Stimulated activated CD8-positive, alpha-beta memory T cell treated with anti-CD3 and anti-CD28 coated beads, Interleukin-12 subunit alpha, Interleukin-12 subunit beta, amount 100 ng/mL, for 1 hour (primary cell): ENCODE data around the gene TMEM63B.
"Not testable (repeated sequence)": the region's sequence is repeated elsewhere in the genome, so short reads cannot be mapped to it uniquely, and the experiment has no call there.

Experiments
- DNase-seq: peaks from one replicate; pipeline ENCODE4 v3.0.0-alpha.2; 2020; ENCODE audit warnings: low read depth

Gene TMEM63B

DNA sequence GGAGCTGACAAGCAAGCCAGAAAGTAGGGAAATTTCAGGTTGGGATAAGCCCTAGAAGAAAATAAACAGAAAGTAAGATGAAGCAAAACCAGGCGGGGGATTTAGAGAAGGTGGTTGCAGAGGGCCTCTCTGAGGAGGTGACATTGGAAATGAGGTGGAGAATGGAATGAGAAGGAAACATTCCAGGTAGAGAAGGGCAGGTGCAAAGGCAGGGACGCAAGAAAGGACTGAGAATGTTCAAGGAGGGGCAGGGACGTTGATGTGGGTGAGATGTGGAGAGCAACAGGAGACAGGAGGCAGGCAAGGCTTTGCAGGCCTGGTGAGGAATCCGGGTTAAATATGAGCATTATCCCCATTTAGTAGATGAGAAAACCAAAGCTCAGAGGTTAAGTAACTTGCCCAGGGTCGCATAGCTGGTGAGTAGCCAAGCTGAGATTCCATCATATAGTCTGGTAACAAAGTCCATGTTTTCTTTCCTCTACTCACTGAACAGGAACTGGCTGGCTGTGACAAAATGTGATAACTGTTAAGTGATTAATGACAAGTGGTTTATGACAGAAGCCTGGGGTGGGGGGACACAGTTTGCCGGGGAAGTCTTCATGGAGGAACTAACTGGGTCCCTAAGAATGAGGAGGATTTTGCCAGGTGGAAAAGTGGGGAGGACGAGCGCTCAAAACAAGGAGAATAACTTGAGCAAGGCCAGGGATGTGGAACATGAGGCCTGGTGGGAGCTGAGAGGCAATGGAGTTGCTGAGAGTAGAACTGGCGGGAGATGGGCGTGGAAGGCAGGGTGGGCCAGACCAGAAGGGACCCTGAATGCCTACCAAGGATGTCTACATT, 32.7 kb upstream of the TMEM63B start:
- DNase-seq = no peak

DNA sequence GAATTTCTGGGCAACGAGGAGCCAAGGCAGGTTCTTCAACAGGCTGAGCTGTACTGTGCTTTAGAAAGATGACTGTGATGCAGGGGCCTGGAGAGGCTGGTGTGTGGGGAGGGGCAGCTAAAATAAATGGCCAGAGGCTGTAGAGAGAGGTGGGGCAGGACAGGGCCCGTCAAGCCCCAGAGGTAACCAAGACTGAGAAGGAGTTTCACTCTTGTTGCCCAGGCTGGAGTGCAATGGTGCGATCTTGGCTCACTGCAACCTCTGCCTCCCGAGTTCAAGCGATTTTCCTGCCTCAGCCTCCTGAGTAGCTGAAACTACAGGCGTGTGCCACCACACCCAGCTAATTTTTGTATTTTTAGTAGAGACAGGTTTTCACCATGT, 32.1 kb upstream of the TMEM63B start:
- DNase-seq = not testable (repeated sequence)

DNA sequence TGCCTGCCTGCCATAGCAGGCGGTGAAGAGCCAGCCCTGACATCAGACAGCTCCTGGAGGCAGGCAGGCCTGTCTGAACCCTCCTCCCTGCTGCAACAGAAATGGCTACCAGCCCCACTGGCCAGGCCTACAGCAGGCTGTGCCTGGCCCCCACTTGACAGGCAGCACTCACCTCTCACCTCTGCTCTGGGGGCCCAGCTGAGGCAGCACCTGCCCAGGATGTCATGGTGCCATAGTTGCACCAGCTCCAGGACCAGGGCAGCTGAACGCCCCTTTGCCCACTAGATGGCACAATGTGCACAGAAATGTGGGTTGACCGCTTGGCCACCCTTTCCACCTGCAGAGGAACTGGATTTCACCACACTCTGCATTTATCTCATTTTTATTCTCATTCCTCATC, 30.7 kb upstream of the TMEM63B start:
- peak; percentile 53 for DNase-seq

DNA sequence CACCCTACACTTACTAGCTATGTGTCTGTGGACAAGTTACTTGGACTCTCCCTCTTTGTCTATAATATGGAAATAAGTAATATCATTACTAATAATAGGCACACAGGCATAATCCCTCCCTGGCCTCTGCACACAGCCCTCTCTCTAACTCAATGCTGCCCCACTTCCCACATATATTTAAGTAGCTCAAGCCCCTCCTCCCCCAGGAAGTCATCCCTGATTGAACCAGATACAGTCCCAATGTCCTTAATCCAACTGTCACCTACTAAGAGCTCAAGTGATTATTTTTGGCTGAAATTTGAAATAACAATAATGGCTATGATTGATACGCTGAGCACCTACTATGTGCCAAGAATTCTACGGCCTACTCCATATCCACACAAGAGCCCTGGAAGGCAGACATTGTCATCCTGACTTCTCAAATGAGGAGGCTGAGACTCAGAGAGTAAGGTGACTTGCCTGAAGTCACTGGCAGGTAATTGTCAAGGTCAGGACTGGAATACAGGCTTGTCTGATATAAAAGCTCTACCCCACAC, 29.5 kb upstream of the TMEM63B start:
- DNase-seq = no peak

DNA sequence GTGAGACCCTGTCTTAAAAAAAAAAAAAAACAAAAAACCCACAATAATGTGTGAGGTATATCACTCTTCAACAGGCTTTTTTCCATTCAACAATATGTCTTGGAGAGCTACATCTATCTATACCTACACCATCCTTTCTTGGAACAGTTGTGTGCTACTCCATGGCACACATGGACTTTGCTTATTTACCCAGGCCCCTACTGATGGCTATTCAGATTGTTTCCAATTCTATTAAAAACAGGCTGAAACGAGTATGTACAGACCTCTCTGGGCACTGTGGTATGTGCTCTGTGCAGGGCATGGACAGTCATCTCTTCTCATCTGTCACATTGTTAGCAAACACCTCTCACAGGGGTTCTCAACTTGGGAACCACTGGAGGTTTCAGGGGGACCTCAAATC, 28.2 kb upstream of the TMEM63B start:
- no peak for DNase-seq

DNA sequence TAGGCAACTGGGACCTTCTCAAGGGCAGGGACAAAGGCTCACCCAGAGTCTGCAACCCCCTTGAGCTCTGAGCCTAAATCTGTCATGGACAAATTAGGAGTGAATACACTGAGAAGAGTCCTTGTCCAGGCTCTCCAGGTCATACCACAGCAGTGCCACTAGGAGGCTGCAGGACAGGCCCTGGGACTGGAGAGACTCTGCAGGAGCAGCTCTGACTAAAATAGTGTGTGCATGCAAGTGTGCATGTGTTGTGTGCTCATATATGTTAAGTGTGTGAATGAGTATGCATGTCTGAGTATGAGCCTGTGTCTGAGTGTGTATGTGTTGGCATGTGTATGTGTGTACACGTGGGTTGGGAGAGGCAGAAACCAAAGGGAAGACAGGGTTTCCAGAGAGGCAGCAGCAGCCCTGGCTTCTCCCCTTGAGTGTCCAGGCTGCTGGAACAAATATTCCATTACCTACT, 27.2 kb upstream of the TMEM63B start:
- no peak for DNase-seq

DNA sequence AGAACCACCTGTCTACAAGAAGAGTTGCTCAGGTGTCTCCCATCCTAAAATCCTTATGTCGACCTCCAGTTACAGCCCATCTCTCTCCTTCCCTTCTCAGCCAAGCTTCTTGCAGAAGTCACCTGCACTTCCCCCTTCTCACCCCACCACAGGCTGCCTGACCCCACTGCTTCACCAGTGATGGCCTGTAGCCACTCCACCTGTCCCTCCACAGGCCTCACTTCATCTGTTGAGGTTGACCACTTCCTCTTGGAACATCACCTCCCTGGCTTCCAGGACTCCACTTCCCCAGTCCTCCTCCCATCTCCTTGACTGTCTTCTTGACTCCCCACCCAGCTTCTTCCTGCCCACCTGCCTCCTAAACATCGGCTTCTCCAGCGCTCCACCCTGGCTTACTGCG, 25.5 kb upstream of the TMEM63B start:
- no peak for DNase-seq

DNA sequence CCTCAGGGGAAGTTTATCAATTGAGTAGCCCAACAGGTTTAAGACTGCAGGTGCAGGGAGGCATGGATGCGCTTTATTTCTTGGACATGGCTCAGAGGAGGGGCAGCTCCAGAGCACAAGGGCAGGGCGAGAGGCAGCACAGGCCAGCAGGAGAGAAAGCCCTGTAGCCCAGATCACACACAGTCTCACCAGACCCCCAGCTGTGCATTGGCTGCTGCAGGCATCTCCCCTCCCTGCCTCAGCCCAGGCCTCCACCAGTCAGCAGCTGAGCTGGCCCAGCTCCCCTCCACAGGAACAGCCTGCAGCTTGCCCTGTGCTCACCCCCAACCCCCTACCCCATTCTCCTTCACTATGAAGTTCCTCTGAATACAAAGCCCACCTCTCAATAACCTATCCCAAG, 24.8 kb upstream of the TMEM63B start:
- no peak for DNase-seq

DNA sequence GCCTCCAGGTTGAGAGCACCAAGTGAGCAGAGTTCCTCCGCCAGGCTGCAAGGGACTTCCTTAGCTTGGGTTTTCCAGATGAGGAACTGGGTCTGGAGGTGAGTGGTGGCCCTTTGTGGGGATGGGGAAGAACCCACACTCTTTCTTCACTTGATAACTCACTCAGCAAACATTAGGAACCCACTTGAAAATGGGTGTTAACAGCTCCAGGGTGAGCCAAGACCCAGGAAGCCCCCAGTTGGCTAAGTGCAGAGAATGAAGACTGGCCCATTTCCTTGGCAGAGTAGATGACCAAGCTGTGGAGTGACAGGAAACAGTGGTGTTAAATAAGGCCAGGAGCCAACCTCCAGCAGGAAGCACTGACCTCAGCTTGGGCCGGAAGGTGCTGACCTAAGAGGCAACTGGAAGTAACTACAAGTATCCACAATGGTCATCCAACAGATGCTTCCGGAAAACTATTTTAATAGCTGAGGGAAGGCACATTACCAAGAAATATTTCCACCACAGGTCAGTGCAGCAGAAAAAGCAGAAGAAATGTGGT, 22.8 kb upstream of the TMEM63B start:
- DNase-seq = no peak

DNA sequence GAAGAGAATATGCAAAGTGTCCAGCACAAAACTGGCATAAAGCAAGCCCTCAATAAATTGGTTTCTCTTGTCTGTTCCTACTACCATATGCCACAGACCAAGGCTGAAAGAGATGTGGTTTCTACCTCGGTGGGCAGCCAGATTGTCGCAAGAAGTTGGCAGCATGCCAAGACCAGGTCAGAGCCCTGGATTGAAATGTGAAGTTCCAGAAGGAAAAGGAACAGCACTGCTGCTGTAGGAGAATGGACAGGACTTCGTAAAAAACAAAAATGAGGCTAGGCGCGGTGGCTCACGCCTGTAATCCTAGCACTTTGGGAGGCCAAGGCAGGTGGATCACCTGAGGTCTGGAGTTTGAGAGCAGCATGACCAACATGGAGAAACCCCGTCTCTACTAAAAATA, 22.2 kb upstream of the TMEM63B start:
- DNase-seq = no peak

DNA sequence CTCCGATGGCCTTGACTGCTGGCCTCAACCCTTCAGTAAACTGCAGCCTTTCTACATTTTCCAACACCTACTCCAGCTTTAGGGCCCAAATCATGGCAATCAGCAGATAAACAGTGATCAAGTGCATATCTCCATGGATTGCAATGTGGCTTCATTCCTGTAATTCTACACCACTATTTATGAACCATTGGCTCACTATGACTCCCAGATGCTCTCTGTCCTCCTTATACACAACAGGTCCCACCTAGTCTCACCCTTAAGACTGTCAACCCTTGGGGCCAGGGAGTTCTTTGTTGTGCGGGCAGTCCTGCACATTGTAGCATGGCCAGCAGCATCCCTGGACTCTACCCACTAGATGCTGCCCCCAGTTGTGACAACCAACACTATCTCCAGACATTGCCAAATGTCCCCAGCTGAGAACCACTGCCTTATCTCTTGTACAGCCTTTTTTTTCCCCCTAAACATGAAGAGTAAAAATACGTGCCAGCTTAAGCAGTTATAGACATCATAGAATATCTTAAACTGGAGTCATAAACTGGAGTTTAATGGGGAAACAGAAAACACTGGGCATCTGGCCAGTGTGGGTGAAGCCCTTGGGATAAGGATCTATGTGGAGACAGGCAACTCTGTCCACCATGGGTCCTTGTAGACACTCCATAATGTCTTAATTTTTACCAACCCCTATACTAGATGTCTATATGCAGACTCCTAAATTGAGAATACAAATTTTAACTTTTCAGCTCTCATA, 21.2 kb upstream of the TMEM63B start:
- no peak for DNase-seq

DNA sequence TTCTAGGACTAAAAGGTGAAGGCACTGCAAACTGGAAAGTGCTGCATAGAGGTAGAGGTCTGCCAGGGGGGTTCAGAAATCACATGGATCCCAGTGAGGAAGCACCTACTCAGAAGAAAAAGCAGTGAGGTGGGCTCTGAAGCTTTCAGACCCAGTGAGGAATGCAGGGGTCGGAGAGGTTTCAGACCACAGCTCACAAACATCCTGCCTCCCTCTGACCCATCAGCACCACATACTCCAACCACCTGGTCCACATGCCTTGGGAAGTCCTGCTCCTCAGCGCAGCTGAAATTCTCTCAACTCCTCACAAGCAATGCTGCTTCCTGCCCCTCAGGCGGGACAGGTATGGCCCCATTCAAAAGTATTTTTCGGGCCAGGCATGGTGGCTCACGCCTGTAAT, 20.3 kb upstream of the TMEM63B start:
- DNase-seq = no peak

DNA sequence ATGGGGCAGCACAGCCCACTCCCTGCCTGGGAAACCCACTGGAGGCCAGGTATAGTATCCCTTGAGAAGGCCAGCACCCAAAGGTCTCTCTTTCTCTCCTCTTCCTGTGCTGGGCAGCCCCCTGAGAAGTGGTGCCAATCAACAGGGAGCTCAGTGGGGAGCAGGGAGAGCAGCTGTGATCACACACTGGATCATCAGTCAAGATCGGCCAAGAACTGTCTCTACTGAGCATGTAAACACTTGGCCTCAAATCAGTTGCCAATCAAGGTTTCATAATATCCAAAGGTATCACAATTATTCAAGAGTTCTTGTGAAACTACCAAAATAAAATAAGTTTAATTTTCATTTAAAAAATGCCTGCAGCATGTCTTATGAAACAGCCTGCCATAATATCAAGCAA, 18.9 kb upstream of the TMEM63B start:
- no peak for DNase-seq

DNA sequence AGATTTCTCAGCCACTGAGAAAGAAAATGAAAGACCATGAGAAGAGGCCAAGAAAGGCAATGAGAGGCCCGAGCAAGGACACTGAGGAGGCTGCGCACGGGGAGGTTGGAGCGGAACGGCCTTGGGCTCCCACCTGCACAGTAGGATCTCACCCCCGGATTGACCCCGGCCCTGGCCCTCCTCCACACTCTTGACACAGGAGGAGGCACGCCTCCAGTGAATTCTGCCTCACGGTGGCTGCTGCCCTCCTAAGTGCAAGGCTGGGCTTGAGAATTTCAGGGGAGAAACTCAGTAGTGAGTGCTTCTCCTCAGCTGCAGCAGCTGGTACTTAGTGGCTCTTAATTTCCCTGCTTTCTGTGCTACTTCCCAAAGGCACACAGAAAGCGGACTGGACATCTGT, 18.1 kb upstream of the TMEM63B start:
- DNase-seq = no peak

DNA sequence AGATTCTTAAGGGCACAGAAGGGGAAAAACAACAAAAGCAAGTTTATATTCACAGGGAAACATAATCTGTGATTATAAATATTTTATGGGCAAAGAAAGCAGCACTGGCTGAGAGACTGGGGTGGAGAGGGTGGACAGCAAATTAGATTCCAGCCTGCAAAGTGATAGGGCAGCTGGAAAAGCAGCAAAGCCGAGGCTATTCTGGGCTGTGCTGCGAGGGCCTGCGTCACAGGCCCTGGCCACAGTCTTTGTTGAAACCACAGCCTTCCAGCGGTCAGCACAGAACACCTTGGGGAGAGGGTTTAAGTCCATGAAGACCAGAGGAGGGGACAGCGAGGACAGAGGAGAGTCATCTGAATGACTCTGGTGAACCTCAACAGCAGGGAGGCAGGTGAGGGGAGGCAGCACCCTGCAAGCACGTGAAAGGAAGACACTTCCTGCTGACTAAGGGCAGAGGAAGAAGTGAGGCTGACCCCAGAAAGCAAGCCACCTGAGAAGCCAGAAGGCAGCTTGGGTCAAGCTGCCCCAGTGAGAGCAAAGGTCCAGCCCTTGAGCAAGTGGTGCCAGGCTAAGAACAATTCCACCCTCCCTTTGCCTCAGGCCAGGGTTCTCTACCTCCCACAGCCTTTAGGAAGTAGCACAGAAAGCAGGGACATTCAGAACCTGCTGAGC, 17.2 kb upstream of the TMEM63B start:
- DNase-seq = no peak

DNA sequence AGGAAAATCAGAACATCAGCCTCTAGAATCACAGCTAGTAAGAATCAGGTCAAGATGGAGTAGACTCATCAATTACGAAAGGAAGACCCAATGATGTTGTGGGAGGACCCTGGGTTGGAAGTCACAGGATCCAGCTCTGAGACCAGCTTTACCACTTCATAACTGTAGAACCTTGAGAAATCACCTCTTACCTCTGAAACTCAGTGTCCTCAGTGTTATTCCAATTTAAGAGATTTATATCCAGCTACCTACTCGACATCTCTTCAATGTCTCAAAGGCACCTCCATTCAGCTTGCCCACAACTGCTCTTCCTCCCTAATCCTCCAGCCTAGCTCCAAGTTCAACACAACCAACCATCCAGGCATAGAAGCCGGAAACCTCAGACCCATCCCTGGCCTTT, 16.4 kb upstream of the TMEM63B start:
- DNase-seq = no peak

DNA sequence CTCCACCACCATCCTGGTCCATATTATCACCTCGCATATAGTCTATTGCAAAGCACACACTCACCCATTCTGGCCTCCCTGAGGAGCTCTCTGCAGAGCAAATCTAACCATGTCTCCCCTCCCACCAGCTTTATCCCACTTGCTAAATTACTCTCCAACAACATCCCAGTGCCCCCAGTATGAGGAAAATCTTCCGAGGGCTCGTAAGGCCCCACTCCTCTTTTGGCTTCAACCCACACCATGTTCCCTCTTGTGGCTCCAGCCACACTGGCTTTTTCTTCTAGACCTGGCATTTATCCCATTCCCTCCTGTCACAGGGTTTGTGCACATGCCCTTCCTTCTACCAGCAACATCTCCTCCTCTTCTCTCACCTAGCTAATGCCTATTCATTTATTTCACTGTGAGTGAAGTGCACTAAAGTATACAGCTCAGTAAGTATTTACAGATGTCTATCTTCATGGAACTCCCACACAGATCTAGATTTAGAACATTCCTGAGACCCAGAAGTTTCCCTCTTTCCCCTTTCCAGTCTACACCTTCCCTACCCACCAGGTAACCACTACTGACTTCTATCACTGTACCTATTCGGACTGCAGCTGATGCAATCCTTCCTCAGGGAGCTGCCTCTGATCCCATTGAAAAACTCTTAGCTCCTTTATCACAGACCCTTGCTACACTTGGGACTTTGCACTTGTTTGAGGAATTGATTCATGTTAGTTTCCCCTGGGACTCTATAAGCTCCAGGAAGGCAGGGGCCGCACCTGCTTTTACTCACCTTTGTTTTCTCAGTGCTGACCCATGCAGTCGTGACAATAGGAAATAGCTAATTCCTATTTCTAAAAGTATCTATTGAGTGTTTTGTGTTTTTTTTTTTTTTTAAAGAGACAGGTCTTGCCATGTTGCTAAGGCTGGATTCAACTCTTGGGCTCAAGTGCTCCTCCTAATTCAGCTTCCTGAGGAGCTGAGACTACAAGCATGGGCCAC, 15.6 kb upstream of the TMEM63B start:
- no peak for DNase-seq

DNA sequence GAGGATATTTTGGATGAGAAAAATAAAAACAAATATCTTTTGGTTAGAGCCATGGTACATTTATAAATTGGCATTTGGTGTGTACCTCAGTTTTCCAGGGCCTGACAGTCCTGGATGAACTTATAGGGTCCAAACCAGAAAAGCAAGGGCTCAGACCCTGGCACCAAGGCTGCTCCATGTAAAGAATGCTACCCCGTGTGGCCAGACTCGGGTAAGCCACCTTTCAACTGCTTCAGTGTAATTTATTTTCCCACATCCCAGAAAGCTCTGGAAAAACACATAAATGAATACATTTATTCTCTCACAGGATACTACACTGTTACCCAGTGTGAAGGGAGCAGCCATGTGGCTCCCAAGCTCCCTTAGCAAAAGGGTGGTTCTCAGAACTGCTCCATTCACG, 13.9 kb upstream of the TMEM63B start:
- no peak for DNase-seq

DNA sequence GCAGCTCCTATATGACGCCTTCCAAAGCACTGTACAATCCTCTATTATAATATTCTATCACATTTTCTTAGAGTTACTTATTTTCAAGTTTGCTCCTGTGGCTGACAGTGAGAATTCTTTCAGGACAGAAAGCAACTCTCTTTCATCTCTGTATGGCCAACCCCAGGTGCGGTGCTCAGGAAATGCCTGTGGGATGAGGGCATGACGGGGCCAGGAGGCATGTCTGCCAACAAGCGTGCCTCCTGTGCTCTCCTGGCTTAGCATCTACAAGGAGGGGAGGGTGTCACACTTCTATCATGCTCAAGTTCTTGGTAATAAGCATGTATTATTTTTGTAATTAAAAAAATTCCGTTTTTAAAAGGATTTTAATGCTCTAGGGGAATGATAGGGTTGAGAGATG, 11.5 kb upstream of the TMEM63B start:
- no peak for DNase-seq

DNA sequence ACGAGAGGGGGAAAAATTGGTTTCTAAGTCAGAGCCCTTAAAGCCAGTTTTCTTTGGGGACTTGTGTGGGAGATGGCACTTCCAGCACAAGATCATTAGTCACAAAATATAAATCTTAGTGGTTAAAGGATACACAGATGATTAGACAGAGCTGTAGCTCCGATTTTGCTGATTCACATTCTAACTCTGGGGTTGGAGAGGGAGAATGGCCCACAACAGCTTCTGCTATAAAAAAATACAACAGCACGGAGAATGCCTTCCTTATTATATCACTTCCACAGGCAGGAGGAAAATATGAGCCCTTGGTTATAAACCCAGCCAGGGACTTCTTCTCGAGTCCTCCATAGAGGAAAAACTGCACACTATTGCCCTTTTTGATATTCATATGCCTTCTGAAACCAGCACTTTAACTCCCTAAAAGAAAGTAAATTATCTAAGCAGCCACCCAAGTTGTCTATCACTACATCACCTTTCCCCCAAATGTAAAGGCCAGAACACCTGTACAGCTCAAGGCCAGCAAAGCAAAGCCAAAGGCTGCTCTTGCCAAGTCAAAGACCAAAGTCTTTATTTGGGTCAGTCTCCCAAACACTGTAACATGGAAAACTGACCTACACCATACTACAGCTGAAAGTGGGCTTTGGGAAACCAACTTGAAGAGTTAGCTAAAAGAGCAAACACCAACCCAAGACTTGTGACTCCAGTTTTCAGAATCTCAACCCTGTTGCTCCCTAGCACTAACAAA, 10.5 kb upstream of the TMEM63B start:
- no peak for DNase-seq
